Dedifferentiated amniotic fluid mesenchymal stem cell (primary cell): ENCODE results near the gene SLC39A3.

Experiments used
- DNase-seq: peaks from one replicate; pipeline ENCODE4 v3.0.0-alpha.2; 2016; ENCODE audit errors: extremely low spot score

Gene SLC39A3

DNA sequence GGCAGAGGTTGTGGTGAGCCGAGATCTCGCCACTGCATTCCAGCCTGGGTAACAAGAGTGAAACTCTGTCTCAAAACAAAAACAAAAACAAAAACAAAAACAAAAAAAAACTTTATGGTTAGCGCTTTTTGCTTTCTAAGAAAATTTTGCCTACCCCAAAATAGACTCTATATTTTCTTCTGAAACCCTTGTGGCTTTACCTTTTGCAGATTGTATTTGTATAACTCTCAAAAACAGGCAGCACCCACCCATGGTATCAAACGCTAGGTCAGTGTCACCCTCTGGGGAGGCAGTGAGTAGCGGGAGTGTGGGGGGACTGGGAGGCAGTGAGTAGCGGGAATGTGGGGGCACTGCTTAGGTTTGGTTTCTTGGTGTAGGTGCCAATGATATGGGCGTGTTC, 7.5 kb upstream of the SLC39A3 start:
- DNase-seq = no peak

GRCh38 chr19:2744113-2744512, 4.3 kb upstream of the SLC39A3 start:
- no peak for DNase-seq

GRCh38 chr19:2743099-2743498, 3.3 kb upstream of the SLC39A3 start:
- DNase-seq = no peak

DNA sequence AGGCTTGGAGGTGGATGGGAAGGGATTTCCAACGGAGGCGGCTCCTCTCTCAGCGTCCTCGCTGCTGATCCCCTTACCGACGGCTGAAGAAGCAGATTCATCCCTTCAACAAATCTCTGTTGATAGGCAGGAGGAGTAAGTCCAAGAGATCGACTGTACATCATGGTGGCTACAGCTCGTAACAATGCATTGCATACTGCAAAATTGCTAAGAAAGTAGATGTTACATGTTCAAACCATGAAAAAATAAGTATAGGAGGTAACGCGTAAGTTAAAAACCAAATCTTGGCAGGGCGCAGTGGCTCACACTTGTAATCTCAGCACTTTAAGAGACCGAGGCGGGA, 468 bp upstream of the SLC39A3 start:
- no peak for DNase-seq

DNA sequence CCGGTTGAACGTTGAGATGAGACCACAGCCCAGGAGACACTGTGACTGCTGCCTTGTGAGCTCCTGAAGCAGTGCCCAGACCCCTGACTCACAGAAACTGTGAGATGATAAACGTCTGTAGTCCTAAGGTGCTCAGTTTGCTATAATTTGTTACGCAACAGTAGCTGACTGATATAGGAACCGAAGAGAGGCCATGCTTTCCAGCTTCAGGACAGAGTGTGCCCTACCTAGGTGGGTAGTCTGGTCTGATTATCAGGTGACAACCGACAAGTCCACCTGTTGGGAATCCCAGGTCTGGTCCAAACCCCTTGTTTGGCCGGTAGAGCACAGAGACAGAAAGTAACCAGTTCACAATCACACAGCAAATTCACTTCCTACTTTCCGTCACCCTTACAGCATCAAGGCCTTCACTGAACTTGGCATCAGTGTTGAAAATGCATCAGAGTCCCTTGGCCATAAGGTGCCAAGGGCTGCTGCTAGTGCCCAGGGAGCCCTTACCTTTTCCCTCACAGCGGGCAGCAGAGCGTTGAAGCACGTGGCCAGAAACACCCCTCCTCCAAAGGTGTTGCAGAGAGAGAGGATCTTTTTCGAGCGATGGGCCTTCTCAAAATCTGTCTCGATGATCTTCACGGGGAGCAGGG, 3.1 kb downstream of the SLC39A3 start:
- DNase-seq = no peak

GRCh38 chr19:2735374-2735773, 4.4 kb downstream of the SLC39A3 start:
- no peak for DNase-seq

DNA sequence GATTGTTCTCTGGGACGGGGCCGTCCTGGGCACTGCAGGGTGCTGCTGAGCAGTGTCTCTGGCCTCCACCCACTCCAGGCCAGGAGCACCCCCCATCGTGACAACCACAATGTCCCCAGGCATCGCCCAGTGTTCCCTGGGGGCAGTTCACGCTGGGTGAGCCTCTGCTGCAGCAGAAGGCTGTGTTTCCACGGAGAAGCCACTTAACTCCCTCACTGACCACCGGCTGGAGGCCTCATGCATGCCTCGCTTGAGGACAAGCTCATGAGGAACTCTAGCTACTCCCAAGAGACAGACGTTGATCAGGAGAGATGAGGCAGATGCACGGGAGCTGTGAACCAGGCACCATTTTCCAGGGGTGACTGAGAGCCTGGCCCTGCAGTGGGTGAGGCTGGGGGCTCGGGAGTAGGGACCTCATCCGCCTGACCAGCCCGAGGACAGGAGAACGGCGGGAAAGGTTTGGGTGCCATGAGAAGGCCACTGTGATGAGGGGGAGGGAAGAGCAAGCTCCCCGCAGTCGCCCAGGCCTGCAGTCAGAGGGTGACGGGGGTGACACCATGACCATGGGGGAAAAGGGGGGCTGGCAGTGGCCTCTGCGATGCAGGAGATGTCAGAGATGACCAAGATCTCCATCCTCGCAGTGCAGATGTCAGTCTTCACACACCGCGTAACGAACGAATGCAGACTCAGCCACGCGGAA, 5.1 kb downstream of the SLC39A3 start:
- DNase-seq = no peak

GRCh38 chr19:2733930-2734588, 5.8 kb downstream of the SLC39A3 start:
- DNase-seq = no peak

DNA sequence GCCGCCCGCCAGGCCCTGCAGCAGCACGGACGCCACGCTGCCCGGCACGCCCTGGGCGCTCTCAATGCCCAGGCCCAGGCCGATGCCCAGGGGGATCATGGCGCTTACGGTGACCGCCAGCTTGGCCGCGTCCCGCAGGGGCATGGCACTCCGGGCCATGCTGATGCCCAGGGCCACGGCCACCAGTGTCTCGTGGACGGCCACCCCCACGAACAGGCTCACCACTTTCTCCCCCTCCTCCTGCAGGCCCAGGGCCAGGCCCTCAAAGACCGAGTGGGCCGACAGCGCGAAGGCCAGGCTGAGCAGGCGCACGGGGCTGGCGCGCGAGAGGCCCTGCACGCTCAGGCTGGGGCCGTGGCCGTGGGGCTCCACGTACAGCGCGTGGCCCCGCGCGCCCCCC, 6.9 kb downstream of the SLC39A3 start:
- DNase-seq = no peak

DNA sequence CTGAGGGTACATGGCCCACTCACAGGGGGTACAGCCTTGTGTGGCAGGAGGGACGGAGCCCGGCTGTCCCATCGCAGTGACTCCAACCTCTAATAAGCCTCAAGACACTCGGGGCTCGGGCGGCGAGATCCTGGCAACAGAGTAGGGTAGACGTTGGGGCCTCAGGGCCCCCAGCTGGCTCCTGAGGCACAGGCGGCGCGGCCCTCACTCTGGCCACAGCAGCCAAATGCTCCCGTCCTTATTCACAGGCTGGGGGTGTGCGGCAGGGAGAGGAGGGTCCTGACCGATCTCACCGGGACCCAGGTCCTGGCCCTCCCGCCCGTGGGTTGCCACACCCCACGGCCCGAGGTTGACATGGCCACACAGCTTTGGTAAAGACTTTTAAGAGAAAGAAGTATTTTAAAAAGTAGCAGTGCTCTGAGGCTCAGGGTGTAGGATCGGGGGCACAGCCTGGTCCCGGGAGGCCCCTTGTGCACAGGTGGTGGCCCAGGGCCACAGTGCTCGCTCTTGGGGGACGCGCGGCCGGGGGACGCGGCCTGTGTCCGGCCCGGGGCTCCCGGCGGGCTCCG, 7.6 kb downstream of the SLC39A3 start:
- no peak for DNase-seq

DNA sequence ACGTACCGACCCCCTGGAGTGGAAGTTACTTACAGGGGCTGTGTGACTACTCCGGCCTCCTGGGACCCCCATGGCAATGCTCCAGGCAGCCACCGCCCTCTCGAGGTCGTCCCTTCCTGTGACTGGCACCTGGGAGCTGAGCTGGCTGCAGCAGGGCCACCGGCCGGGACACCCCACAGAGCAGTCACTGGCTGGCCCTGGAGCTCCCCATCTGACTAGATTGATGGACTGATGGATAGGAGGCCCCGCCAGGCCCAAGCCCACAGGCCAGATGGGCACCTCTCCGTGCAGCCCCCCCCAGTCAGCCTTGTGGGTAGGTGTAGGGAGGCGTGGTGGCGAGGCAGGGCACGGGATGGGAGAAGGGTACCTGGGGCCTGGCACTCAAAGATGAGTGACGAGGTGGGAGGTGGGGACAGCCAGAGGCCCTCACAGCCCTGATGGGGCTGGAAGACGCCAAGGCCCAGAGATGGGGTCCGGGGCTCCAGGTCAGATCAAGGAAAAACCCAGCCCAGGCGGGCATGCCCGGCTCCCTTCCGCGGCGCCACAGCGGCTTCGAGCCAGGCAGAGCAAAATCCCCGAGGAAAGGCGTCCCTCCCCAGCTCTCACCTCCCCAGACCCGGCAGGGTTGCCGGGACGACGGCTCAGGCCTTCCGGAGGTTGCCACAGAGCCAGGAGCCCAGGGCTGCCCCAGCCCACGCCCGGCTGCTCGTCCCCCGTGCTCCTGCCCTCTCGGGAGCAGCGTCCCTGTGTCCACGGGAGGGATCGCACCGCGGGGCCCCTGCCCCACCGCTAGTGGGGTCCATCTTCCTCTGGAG, 8.4 kb downstream of the SLC39A3 start:
- DNase-seq = no peak

- DNase-seq = no peak
These were observed 9.6 kb downstream of the SLC39A3 start for GRCh38 chr19:2729943-2730818.

- no peak for DNase-seq
These were observed 10.9 kb downstream of the SLC39A3 start for GRCh38 chr19:2728783-2729387.

GRCh38 chr19:2727640-2727944, 12.2 kb downstream of the SLC39A3 start:
- DNase-seq = no peak

GRCh38 chr19:2726904-2727639, 12.7 kb downstream of the SLC39A3 start:
- no peak for DNase-seq

- no peak for DNase-seq
These were observed 13.5 kb downstream of the SLC39A3 start for GRCh38 chr19:2726160-2726855.

- no peak for DNase-seq
These were observed 15.7 kb downstream of the SLC39A3 start for GRCh38 chr19:2724148-2724557.

- DNase-seq = no peak
These were observed 16.1 kb downstream of the SLC39A3 start for GRCh38 chr19:2723747-2724146.

DNA sequence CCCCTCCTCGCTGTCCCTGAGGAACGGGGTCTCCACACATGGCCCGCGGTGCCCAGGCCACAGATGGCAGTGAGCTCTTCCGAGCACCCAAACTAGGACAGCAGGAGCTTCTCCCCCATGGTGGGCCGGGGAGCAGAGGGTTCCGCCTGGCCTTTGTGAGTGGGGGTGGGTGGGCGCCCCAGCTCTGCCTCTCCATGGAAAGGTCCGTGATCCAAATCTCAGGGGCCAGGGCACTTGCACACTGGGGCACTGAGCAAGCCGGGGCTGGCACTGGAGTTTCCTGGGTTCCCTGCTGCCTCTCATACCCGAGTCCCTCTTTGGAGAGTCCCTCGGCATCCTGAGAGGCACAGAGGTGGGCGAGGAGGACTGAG, 16.5 kb downstream of the SLC39A3 start:
- DNase-seq = no peak
